ENCODE data around the gene HS3ST3A1. TPM values are rescaled to one million over a fixed set of nuclear protein-coding genes. Genes with fewer than 3 reads are reported as not detected.

The HS3ST3A1 gene
- total and polyA plus RNA-seq, 2 of the 8 experiments (the other 6 are each of a cell fraction or from before 2014, with no cell fraction given) = 5.4 to 5.7 TPM

DNA sequence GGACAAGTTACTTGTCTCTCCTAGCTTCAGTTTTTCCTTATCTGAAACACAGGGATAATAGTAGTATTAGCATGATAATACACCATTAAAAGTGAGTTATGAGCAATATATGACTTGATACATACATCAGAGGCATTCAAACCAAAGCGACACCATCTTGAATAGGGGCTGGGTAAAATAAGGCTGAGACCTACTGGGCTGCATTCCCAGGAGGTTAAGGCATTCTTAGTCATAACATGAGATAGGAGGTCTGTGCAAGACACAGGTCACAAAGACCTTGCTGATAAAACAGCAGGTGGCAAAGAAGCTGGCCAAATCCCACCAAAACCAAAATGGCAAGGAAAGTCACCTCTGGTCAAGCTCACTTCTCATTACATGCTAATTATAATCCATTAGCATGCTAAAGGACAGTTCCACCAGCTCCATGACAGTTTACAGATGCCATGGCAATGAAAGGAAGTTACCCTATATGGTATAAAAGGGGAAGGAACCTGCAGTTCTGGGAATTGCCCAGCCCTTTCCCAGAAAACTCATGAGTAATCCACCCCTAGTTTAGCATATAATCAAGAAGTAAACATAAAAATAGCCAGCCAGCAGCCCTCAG lies 37.2 kb upstream of the HS3ST3A1 start (continued):
- TF ChIP-seq JUN (IDR thresholded peaks at IDR 0.05; ENCODE audit: low read depth, low read length) (no peak), POLR2AphosphoS5 (IDR thresholded peaks at IDR 0.05; ENCODE audit: low read depth, low read length) (no peak), SIX5 (IDR thresholded peaks at IDR 0.05; ENCODE audit: low read depth, low read length) (no peak), BRCA1 (IDR thresholded peaks at IDR 0.05; ENCODE audit: low read depth, low read length) (no peak), EP300 (IDR thresholded peaks at IDR 0.05; ENCODE audit: borderline replicate concordance in 1 of 2, low read depth in 2 of 2, low read length in 2 of 2) (0 out of 3 replicates have a peak, but pooled peaks of 1 of the 2 experiments have one; percentile 2), BACH1 (IDR thresholded peaks at IDR 0.05; ENCODE audit: low read length) (no peak), SIN3A (conservative IDR thresholded peaks at IDR 0.05 in 1 of 2, IDR thresholded peaks at IDR 0.05 in 1 of 2; ENCODE audit: low read depth in 1 of 2, low read length in 2 of 2) (no peak)
- TF ChIP-seq, protein P1, sequence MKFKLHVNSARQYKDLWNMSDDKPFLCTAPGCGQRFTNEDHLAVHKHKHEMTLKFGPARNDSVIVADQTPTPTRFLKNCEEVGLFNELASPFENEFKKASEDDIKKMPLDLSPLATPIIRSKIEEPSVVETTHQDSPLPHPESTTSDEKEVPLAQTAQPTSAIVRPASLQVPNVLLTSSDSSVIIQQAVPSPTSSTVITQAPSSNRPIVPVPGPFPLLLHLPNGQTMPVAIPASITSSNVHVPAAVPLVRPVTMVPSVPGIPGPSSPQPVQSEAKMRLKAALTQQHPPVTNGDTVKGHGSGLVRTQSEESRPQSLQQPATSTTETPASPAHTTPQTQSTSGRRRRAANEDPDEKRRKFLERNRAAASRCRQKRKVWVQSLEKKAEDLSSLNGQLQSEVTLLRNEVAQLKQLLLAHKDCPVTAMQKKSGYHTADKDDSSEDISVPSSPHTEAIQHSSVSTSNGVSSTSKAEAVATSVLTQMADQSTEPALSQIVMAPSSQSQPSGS (IDR thresholded peaks at IDR 0.05; ENCODE audit: low read length) = no peak
